Activated naive CD8-positive, alpha-beta T cell treated with anti-CD3 and anti-CD28 coated beads, Interleukin-2, amount 50 U/mL, for 16 hours (primary cell): ENCODE data around the gene ATP9A.
"Not testable (repeated sequence)": the region's sequence is repeated elsewhere in the genome, so short reads cannot be mapped to it uniquely, and the experiment has no call there.

Source experiments
- DNase-seq: peaks from one replicate; pipeline ENCODE4 v3.0.0-alpha.2; 2020; ENCODE audit warnings: low read depth, low spot score

The ATP9A gene, protein sequence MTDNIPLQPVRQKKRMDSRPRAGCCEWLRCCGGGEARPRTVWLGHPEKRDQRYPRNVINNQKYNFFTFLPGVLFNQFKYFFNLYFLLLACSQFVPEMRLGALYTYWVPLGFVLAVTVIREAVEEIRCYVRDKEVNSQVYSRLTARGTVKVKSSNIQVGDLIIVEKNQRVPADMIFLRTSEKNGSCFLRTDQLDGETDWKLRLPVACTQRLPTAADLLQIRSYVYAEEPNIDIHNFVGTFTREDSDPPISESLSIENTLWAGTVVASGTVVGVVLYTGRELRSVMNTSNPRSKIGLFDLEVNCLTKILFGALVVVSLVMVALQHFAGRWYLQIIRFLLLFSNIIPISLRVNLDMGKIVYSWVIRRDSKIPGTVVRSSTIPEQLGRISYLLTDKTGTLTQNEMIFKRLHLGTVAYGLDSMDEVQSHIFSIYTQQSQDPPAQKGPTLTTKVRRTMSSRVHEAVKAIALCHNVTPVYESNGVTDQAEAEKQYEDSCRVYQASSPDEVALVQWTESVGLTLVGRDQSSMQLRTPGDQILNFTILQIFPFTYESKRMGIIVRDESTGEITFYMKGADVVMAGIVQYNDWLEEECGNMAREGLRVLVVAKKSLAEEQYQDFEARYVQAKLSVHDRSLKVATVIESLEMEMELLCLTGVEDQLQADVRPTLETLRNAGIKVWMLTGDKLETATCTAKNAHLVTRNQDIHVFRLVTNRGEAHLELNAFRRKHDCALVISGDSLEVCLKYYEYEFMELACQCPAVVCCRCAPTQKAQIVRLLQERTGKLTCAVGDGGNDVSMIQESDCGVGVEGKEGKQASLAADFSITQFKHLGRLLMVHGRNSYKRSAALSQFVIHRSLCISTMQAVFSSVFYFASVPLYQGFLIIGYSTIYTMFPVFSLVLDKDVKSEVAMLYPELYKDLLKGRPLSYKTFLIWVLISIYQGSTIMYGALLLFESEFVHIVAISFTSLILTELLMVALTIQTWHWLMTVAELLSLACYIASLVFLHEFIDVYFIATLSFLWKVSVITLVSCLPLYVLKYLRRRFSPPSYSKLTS

DNA sequence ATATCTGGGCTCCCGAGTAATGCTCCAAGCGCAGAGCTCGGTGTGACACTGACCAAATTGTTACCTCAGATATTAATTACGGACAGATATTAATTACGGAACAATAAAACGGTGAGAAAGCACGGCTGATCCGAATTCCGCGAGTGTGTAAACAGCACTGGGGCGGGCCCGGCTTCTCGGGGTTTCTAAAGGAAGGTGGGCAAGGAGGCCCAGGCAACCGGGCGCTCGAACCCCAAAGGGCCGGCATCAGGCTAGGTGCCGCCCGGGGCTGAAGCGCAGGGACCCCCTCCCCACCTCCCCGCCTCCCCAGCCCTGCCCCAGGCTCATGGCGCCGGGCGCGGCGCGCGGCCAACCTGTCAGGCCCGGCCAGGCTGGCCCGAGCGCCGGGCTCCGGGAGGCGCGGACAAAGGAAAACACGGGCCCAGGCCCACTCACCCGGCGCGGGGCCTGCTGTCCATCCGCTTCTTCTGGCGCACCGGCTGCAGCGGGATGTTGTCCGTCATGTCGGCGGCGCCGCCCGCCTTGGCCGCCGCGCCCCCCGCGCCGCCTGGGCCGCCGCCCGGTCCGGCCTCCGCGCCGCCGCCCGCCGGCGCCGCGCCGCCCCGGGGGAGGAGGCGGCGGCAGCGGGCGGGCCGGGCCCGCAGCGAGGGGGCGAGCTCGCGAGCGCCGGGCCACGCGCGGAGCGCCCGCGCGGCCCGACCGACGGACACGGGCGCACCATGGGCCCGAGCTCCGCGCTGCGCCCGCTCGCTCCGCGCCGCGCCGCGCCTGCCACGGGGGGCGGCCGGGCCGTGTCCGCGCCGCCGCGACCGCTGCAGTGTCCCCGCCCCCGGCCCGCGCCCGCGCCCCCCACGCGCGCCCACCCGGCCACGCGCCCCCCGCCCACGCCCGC, at the start of gene ATP9A:
Gene ATP9A (minus strand): TSS at position 524 of the 892 bp plus-strand sequence. CDS start 21 bp downstream, at position 503.
- DNase-seq: no peak

DNA sequence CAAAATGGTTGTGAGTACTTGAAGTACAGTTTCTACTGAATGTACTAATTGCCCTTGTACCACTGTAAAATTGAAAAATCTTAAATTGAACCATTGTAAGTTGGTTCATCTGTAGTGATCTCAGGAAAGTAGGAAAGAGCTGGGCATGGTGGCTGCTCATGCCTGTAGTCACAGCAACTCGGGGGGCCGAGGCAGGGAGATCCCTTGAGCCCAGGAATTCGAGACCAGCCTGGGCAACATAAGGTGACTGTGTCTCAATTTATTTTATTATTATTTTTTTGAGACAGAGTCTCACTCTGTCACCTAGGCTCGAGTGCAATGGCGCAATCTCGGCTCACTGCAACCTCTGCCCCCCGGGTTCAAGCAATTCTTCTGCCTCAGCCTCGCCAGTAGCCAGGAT, 48.7 kb upstream of the ATP9A start:
- DNase-seq: not testable (repeated sequence)

DNA sequence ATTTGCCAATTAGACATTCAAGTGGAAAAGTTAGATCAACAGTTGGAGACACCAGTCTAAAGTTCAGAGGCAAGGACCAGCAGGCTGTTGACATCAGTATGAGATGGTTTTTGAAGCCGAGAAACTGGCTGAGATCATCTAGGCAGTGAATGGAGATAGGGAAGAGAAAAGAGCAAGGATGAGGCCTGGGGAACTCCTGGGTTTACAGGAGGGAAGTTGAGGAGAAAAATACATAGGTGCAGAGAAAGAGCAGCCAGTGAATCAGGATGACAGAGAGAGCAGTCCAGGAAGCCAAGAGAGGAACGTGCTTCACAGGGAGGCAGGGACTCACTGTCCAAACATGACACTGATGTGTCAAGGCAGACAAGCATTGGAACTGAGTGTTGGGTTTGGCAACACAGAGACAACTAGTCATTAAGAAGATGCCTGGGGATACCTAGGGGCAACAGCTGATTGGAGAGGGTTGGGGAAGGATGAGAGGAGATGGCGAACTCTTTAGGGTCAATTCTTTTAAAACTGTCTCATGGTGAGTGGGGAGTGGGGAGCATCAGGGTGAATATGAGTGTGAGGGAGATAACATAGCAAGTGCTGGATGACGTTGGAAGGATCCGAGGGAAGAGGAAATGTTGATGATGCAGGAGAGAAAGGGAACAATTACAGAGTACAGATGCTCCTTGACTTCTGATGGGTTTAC, 47.3 kb upstream of the ATP9A start:
- no peak for DNase-seq

DNA sequence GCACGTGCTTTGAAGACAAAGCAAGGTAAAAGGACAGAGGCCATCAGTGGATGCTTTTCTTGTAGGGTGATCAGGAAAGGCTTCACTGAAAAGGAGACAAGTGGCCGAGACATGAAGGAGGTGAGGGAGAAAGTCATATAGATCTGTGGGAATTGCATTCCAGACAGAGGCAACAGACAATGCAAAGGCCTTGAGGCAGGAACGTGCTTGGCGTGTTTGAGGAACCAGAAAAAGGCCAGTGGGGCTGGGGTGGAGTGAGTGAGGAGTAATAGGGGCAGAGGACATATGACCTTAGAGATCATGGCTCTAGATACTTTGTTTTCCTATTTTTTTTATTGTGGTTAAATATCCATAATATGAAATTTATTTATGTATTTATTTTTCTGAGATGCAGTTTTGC, 44.7 kb upstream of the ATP9A start:
- no peak for DNase-seq

DNA sequence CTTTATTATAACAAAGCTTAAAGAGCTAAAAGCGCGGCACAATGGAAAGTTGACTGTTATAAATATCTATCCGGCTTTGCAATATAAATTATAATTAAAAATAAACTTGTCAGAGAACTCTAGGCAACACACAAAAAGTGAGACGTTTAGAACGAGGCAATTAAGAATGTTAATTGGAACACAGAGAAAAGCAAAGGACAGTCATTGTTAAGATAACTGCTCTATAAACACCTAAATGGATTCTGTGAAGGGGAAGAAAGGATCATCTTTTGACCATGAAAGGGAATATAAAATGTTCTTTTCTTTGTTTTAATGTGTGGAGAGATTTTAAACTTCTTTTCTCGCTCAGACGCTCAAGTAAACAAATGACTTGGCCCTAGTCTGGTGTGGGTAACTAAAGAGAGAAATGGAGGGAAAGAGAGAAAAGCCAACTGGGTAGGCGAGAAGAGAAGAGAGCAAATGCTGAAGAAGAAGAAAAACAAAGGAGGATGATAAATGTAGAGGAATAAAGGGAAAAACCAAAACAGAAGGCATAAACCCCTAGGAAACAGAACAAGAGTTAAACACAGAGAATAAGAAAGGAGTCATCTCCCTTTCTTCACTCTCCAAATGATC, 43.4 kb upstream of the ATP9A start:
- DNase-seq: no peak

DNA sequence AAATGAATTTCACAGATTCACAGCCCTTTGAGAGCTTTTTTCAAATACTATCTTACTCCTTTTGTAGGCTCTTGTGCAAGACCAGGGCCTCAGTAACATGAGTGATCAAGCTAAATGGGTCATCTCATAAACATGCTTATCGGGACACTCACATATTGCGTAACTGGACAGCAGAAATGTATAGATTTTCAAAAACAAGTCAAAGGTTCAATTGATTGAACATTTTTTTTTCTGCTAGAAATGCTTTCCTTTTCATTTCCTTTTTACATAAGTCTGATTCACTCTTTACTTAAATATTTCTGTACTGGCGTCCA, 42.8 kb upstream of the ATP9A start:
- DNase-seq: no peak

DNA sequence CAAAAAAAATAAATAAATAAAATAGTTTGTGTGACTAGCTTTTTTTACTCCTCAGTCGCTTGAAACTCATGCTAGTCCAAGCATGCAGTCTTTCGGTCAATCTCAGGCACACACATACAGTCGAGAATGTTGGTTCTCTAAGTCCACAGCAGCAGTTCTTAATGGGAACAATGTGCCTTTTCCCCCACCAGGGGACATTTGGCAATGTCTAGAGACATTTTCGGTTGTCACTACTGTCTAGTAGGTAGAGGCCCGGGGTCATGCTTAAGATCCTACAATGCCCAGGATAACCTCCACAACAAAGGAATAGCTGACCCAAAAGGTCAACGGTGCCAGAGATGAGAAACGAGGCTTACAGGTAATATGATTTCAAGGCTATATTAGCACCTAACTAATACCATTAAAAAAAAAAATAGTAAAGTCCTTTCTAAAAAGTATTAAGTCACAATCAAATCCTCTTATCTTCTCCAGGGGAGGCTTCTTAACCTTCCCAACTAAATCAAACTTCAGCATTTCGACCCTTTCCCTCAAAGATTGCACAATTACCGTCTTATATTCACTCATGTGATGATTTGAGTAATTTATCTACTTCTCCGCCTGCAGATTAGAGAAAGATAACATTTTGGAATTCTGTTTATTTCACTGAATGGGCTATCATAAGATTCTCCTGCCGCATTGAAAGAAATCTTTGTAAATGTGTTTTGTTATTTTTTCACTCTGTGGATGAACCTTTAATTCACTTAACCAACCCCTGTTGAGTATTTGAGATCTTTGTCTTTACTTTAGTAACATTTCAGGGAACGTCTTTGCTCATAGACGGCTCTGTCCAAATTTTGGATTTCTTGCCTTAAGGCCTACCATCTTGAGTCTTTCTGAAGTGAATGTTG, 42.2 kb upstream of the ATP9A start:
- DNase-seq: no peak

DNA sequence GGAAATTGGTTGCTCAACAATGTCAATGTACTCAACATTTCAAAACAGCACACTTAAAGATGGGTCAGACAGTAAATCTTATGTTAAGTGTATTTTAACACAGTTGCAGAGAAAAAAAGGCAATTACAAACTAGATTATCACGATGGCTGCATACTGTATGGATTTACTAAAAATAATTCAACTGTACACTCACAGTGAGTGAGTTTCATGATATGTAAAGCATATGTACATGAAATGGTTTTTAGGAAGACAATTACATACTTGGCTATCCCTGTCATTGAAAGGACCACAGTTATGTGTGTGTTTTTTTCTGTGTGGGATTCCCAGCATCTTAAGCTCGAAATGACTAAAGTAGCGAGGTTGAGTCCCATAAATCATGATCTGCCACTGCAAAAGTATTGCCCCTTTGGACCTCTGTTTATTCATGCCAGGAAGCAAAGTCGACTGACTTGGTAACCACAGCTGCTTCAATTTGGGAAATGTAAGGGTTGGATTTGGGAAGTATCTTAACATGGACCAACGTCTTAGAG, 39.6 kb upstream of the ATP9A start:
- no peak for DNase-seq

DNA sequence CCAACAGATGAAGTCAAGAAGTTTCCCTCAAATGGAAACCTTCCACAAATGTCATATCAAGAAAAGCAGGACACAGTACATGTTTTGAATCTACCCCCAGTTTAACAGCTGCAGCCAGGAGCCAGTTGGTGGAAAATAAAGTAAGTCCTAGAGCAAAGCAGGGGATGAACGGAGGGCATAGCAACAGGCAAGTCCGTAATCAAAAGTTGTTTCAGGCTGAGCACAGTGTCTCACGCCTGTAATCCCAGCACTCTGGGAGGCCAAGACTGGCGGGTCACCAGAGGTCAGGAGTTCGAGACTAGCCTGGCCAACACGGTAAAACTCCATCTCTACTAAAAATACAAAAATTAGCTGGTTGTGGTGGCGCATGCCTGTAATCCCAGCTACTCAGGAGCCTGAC, 36.6 kb upstream of the ATP9A start:
- DNase-seq: no peak

DNA sequence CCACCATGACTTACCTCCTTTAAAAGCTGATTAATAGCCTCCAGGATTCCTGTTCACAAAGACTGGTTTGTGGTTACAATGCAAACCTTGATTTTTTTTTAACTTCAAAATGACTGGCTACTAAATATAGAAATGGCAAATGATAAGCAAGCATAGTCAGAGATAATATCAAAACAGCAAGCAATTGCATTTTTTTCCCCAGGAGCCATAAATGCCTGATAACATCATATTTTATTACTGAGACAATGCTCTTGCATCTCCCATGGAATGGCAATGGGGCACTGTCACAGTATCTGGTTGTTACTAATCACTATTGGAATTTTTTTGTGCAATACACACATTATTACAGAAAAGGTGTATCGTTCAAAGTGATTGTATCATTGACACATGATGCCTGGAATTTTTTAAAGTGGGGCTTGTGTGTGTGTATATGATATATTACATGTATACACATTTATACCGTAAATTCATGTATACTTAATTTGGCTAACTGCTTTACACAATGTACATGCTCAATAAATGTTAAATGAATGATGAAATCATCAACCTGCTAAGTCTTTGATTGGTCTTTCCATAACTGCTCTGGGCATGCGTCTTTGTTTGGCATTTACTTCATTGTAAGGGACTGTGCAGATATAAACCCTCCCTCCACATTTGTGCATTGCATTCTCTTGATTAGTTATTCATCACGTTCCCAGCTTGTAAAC, 35.1 kb upstream of the ATP9A start:
- no peak for DNase-seq

DNA sequence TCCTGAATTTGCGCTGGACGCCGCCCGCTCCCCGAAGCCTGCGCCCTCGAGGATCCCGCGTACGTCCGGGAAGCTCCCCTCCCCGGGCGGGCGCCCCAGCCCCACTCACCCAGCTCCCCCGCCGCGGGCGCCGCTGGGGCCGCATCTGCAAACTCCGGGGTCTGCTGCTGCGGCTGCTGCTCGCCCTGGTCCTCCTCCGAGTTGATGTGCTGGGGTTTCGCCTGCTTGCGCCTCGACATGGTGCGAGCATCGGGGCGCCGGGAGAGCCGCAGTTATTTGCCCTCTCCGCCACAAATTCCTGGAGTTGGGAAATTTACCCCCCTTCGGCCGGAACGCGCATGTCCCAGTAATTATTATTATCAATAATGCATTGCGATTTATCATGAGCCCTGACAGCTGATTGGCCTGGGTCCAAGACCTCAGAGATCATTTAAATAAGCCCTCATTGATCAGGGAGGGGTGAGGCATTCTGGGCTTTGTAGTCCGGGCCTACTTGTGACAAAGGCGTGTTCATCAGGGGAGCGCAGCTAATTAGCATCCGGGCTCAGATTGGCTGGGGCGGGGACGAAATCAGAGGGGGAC, 34.1 kb upstream of the ATP9A start, which contains the start of gene SALL4:
Gene SALL4 (minus strand): TSS at position 352 of the 582 bp plus-strand sequence. CDS start 113 bp downstream, at position 239.
- DNase-seq: no peak

DNA sequence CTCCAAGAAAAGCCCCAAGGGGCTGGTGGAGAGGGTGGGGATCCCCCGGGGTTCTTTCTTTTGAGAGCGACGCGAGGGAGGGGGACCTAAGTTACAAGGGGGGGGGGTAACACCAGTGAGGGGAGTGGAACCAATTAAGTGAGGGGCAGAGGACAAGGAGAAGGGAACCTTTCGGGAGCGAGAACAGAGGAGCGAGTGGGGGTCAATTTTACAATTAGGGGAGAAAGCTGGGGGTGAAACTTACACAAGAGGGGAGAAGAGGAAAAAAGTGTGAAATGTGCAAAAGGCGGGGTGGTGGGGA, 33.6 kb upstream of the ATP9A start:
- no peak for DNase-seq

DNA sequence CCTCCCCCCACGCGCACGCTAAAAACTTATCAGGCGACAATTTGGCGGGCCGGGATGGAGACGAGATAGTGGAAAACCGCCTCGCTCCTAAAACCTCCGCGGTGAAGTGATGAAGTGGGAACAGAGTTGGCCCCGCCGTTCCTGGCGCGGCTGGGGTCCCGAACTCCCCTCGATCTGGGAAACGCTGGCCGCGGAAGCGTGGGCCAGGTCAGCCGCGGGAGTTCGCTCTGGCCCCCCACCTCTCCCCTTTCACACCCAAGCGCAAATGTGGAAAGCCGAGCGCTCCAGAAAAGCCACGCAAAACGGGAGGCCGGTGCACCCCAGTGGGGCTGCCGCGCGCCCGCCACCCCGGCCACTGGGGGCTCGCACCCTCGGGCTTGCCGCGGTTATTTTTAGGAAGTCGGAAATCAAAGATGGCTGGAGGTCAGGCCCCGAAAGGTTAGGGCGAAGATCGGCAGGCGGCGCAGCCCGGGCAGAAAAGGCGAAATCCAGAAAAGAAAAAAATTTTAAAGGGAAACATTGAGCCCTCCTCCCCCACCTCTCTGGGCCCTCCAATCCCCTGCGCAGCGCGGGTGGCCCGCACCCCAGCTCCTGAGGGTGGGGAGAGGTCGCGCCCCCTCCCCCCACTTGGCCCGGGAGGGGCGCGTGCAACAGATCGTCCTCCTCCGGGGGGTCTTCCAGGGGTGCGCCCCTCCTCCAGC, 33.1 kb upstream of the ATP9A start:
- DNase-seq: no peak

DNA sequence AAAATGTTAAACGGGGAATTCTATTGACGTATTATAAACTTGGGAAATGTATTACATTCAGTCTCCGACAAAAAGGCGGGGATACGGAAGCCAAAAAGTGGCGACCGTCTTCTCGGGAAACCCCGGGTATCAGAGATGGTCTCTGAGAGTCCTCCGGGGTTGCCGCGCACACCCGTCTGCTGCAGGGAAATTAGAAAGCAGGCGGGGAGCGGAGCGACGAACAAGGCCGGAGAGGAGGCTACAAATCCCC, 32.6 kb upstream of the ATP9A start:
- no peak for DNase-seq

DNA sequence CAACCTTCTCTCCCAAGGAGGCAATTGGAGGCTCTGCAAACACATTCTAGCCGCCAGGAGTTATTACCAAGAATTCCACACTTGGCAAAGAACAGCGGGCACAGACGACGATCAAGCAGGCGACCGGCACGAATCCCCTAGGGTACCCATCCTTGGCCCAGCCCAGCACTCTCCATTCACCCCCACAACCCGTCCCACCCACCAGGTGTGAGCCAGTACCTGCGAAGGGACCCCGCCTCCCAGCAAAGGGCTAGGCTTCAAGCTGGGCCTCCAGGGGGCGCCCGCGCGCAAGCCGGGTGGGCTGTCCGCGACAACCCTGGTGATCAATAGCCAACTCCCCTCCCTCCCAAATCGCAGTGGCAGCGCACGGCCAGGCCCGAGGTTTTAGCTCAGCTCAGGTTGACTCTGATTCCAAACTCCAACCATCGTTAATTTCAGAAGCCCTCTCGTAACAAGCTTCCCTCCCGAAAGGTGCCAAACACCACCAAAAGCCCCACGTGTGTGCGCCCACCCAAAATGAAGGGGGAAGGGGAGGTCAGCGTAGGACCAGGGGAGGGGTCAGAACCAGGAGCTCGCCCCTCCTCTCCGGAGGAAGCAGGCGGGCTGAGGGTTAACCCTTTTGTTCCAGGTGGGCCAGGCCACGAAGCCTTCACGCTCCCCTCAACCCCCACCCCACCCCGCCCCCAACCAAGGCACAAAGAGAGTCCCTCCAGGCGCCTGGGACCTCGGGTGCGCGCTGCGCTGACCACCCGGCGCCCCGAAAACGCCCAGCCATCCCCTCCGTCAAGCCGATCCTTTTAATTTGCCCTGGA, 32.1 kb upstream of the ATP9A start:
- peak; percentile 24 for DNase-seq

DNA sequence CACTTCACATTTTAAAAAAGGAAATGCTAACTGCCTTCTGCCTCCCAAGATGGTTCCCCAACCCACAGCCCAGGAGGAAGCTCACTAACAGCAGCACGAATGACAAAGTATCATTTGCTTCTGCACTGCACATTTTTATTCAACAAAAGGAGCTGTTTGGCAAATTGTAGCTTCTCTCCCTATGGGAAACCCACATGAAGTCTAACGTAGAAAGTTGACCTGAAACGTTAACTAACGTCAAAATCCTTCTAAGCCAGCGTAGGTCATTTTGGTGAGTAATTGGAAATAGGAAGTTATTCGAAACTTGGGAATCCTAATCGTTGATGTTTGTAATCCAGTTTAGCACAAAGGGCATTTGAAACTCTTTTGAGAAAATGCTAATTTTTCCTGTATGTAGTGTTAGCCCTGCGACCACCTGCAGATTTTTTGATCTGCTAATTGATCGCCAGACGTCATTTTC, 31.2 kb upstream of the ATP9A start:
- DNase-seq: no peak
